IMR-90 (cell line): ENCODE measurements around the gene CREG2. TPM values are rescaled to one million over a fixed set of nuclear protein-coding genes. Genes with fewer than 3 reads are reported as not detected.

Experiments used
- ATAC-seq: fragments of 200-7000 bp; cut with Tn5 transposase; 2 replicates; pipeline ENCODE4 v1.9.1; 2020; ENCODE audit warnings: low read depth, mild to moderate bottlenecking, moderate library complexity
- BruUV-seq: library from RNA; stranded (reverse); fragments of 400-500 nt; replicated peaks from 2 replicates; lab custom pipeline; 2021; lab: Mats Ljungman, UMichigan
- CTCF ChIA-PET: fragments of 300-600 bp; formaldehyde crosslinking; extraction: SDS; loops from one replicate; lab custom pipeline; 2021; ENCODE audit warnings: antibody characterized with exemption; lab: Yijun Ruan, JAX
- POLR2A ChIA-PET: fragments of 300-600 bp; sonication (Branson Sonifier 250); formaldehyde crosslinking; loops from one replicate; lab custom pipeline; 2022; ENCODE audit warnings: antibody characterized with exemption; ENCODE audit not compliant: unreplicated experiment; lab: Charles Lee
- DNase-seq: peaks from one replicate; pipeline ENCODE4 v3.0.0; 2013
- H2AFZ ChIP-seq: replicated peaks from 2 replicates; pipeline ENCODE3; 2013; ENCODE audit warnings: low read length, mild to moderate bottlenecking; ENCODE audit not compliant: poor library complexity
- H2AK5ac ChIP-seq: 2 replicates; pipeline ENCODE4 v1.6.1; 2013; ENCODE audit warnings: low read depth, low read length, inconsistent platforms
- H2AK9ac ChIP-seq: replicated peaks from 2 replicates; pipeline ENCODE3; 2013; ENCODE audit warnings: mild to moderate bottlenecking, low read depth, low read length, moderate library complexity; ENCODE audit not compliant: poor library complexity
- H2BK120ac ChIP-seq: 2 replicates; pipeline ENCODE4 v1.6.1; 2013; ENCODE audit warnings: low read depth, low read length, inconsistent platforms
- H2BK15ac ChIP-seq: 3 replicates; pipeline ENCODE4 v1.6.1; 2013; ENCODE audit warnings: low read depth, low read length, inconsistent platforms
- H2BK20ac ChIP-seq: 2 replicates; pipeline ENCODE4 v1.6.1; 2013; ENCODE audit warnings: low read depth, mild to moderate bottlenecking, inconsistent platforms, low read length, moderate library complexity
- H2BK5ac ChIP-seq: 2 replicates; pipeline ENCODE4 v1.6.1; 2013; ENCODE audit warnings: mild to moderate bottlenecking, low read depth, low read length, inconsistent platforms; ENCODE audit not compliant: poor library complexity, severe bottlenecking
- H3K14ac ChIP-seq: replicated peaks from 2 replicates; pipeline ENCODE4 v1.6.1; 2013; ENCODE audit warnings: low read depth, low read length, inconsistent platforms
- H3K18ac ChIP-seq: 2 replicates; pipeline ENCODE4 v1.6.1; 2013; ENCODE audit warnings: low read depth, low read length, control low read depth
- H3K23ac ChIP-seq: 2 replicates; pipeline ENCODE4 v1.6.1; 2013; ENCODE audit warnings: low read depth, low read length, inconsistent platforms
- H3K27ac ChIP-seq: 2 replicates; pipeline ENCODE4 v1.5.1; 2013; ENCODE audit warnings: mild to moderate bottlenecking, control low read depth, low read length; ENCODE audit not compliant: insufficient read depth
- H3K27me3 ChIP-seq: 2 replicates; pipeline ENCODE4 v1.6.1; 2013; ENCODE audit warnings: low read length; ENCODE audit not compliant: control insufficient read depth, insufficient read depth
- H3K36me3 ChIP-seq: 2 replicates; pipeline ENCODE4 v1.6.1; 2013; ENCODE audit warnings: low read length, mixed read lengths; ENCODE audit not compliant: control insufficient read depth, insufficient read depth
- H3K4ac ChIP-seq: 2 replicates; pipeline ENCODE4 v1.6.1; 2013; ENCODE audit warnings: low read depth, low read length, inconsistent platforms
- H3K4me1 ChIP-seq: 2 replicates; pipeline ENCODE4 v1.6.1; 2013; ENCODE audit warnings: low read length, mixed read lengths; ENCODE audit not compliant: control insufficient read depth, insufficient read depth
- H3K4me2 ChIP-seq: 2 replicates; pipeline ENCODE4 v1.6.1; 2013; ENCODE audit warnings: low read depth, mild to moderate bottlenecking, control low read depth, low read length, moderate library complexity
- H3K4me3 ChIP-seq: 2 replicates; pipeline ENCODE4 v1.5.1; 2013; ENCODE audit warnings: low read depth, mild to moderate bottlenecking, control low read depth, low read length, moderate library complexity; ENCODE audit not compliant: insufficient read depth
- H3K56ac ChIP-seq: 2 replicates; pipeline ENCODE4 v1.6.1; 2013; ENCODE audit warnings: low read length, inconsistent platforms; ENCODE audit not compliant: insufficient read depth; ENCODE audit errors: extremely low read depth
- H3K79me1 ChIP-seq, 2 experiments: 2 replicates each; pipeline ENCODE4 v1.6.1; 2013; ENCODE audit warnings: low read length in 2 of 2, inconsistent platforms in 1 of 2, low read depth in 1 of 2
- H3K9ac ChIP-seq: 2 replicates; pipeline ENCODE4 v1.6.1; 2013; ENCODE audit warnings: low read depth, low read length, control low read depth
- H3K9me1 ChIP-seq: 2 replicates; pipeline ENCODE4 v1.6.1; 2013; ENCODE audit warnings: low read length, inconsistent platforms; ENCODE audit not compliant: insufficient read depth
- H3K9me3 ChIP-seq: 2 replicates; pipeline ENCODE4 v1.6.1; 2013; ENCODE audit warnings: low read length; ENCODE audit not compliant: control insufficient read depth, insufficient read depth
- H4K20me1 ChIP-seq: 2 replicates; pipeline ENCODE4 v1.6.1; 2013; ENCODE audit warnings: low read length, inconsistent platforms; ENCODE audit not compliant: insufficient read depth
- H4K5ac ChIP-seq: 2 replicates; pipeline ENCODE4 v1.6.1; 2013; ENCODE audit warnings: mild to moderate bottlenecking, low read depth, low read length, control low read depth
- H4K8ac ChIP-seq, 2 experiments: 2 replicates each; pipeline ENCODE4 v1.6.1; 2013; ENCODE audit warnings: low read depth in 2 of 2, low read length in 2 of 2, control low read depth in 1 of 2, inconsistent platforms in 1 of 2
- H4K91ac ChIP-seq: 2 replicates; pipeline ENCODE4 v1.6.1; 2013; ENCODE audit warnings: low read depth, low read length, inconsistent platforms; ENCODE audit not compliant: insufficient read depth
- RCOR1 ChIP-seq: IDR thresholded peaks from 2 replicates; pipeline ENCODE4 v1.6.1; 2012; ENCODE audit warnings: mild to moderate bottlenecking, low read length, improper control_type of control experiment; ENCODE audit not compliant: insufficient replicate concordance
- WGBS, 2 experiments: methylation state at CpG; one replicate each; pipeline versions ENCODE4 v1.1.5 to v1.1.7; 2013; ENCODE audit warnings: missing lambda C conversion rate in 2 of 2; ENCODE audit not compliant: insufficient read length in 1 of 2; ENCODE audit errors: extremely low coverage in 2 of 2; 5-methylcytosine and 5-hydroxymethylcytosine counted together
- dilution Hi-C: fragments of 300-500 bp; cut with HindIII; formaldehyde crosslinking; loops from one replicate; pipeline ENCODE4 v1.14.3; 2018; ENCODE audit warnings: low sequenced_read_pairs; ENCODE audit not compliant: unreplicated experiment
- in situ Hi-C: fragments of 300-500 bp; cut with MboI; formaldehyde crosslinking; loops from 3 replicates; pipeline ENCODE4 v1.14.3; 2019; ENCODE audit warnings: low sequenced_read_pairs, inconsistent platforms, mixed read lengths
- intact Hi-C: fragments of 100-400 bp; cut with micrococcal nuclease; formaldehyde crosslinking; loops from 2 replicates; pipeline ENCODE4 v1.10.0; 2022
- polyA plus RNA-seq, 3 experiments: library from polyadenylated mRNA; depleted of rRNA; stranded (reverse); fragments of >200 nt; gene quantifications; 2 replicates each; pipeline ENCODE4 v1.2.3, GENCODE V29; 2012; ENCODE audit warnings: low replicate concordance in 1 of 3
- total RNA-seq: library from RNA; depleted of rRNA; stranded (reverse); fragments of >200 nt; gene quantifications from 2 replicates; pipeline ENCODE4 v1.2.3, GENCODE V29; 2012
- TF ChIP-seq, protein P1 (sequence below): conservative IDR thresholded peaks from 2 replicates; pipeline ENCODE4 v1.5.1; 2012; ENCODE audit warnings: mild to moderate bottlenecking, low read depth, low read length, improper control_type of control experiment

CREG2 gene
- total and polyA plus RNA-seq, 2 of the 4 experiments (the other 2 are of a cell fraction), result 0.17 TPM; not detected in 1

DNA sequence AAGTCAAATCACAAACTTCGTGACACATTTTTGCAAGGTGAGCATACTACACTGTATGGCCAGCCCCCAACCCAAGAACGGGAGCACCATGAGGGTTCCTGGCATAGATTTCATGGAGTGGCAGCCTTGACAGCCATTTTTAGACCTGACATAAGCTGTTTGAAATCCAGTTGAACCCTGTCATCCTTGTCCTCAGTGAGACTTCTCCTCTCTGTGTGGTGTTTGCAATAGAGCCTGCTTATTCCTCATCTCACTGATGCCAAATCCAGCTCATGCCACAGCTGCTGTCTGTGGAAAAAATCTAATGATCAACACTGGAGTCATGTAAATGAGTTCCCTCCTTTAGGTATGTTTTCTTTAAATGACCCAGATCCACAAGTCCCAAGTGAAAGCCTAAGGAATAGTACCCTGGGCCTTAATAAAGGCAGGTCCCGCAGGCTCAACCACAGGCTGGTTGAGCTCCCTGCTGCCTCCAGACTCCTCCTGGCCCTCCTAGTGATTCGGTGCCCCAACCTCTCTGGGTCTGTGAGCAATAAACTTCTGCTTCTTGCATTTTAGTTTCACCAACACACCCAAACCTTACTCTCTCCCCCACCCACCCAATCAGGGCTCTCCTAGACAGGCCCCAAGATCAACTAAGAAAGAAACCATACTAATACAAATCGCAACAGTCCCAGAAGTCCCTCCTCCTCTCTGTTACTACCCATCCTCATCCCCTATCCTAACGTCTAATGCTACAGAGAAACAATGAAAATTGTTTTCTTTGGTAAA, 8.4 kb upstream of the CREG2 start:
- peak overlapping the region; percentile 91 for H2BK5ac ChIP-seq
- peaks cover 8% of the 10 kb centered on the region for H3K4me1 ChIP-seq
- no peak overlapping the region for H3K4me3 ChIP-seq
- peak overlapping the region; percentile 77 for H3K4me2 ChIP-seq
- peak overlapping the region in 1 of 2 experiments; percentile 33; a peak in 2 of 4 replicates for H4K8ac ChIP-seq
- H4K5ac ChIP-seq, result peak overlapping the region; percentile 54; the same call in 1 of the 2 replicates
- H3K27me3 ChIP-seq, result no peaks in the 10 kb centered on the region
- in situ Hi-C loops (no loop called here), intact Hi-C loops (no loop called here), dilution Hi-C loops (no loop called here)
- H3K79me1 ChIP-seq, result peaks cover 0 to 7% of the 10 kb centered on the region in 2 experiments; a peak in 1 of 4 replicates
- H3K36me3 ChIP-seq, result no peaks in the 10 kb centered on the region
- ChIA-PET CTCF (interaction anchor here (0.5 to 2.1 kb wide), 2 partner anchors 9 to 33 kb away, joined by 3 to 8 read pairs; partner anchors contain the start of gene CREG2), POLR2A (interaction anchor here (0.5 kb wide), 1 partner anchor 301 kb away, joined by 3 read pairs; no protein-coding TSS in a partner anchor)
- H3K23ac ChIP-seq, result peak overlapping the region; percentile 21; the same call in 1 of the 2 replicates
- peak; percentile 68 for ATAC-seq
- H3K14ac ChIP-seq, result peak overlapping the region; percentile 5
- peak overlapping the region; percentile 6 for H2AK9ac ChIP-seq
- H2BK15ac ChIP-seq, result peak overlapping the region; percentile 1; the same call in 1 of the 3 replicates
- peak overlapping the region; percentile 10; the same call in 1 of the 2 replicates for H4K91ac ChIP-seq
- H3K9me3 ChIP-seq, result no peaks in the 10 kb centered on the region
- H2AK5ac ChIP-seq, result peak overlapping the region; percentile 22; the same call in 1 of the 2 replicates
- peak overlapping the region; percentile 38 for H3K4ac ChIP-seq
- peaks cover 8% of the 10 kb centered on the region; the same call in 1 of the 2 replicates for H3K9me1 ChIP-seq
- peak overlapping the region; percentile 38 for H2BK120ac ChIP-seq
- DNase-seq, result peak; percentile 17
- WGBS, 2 experiments, result 86% methylated on average over 1 of the region's 6 CpGs; no CpG with 5 or more reads in 1 of the 2 experiments
- TF ChIP-seq, protein P1, sequence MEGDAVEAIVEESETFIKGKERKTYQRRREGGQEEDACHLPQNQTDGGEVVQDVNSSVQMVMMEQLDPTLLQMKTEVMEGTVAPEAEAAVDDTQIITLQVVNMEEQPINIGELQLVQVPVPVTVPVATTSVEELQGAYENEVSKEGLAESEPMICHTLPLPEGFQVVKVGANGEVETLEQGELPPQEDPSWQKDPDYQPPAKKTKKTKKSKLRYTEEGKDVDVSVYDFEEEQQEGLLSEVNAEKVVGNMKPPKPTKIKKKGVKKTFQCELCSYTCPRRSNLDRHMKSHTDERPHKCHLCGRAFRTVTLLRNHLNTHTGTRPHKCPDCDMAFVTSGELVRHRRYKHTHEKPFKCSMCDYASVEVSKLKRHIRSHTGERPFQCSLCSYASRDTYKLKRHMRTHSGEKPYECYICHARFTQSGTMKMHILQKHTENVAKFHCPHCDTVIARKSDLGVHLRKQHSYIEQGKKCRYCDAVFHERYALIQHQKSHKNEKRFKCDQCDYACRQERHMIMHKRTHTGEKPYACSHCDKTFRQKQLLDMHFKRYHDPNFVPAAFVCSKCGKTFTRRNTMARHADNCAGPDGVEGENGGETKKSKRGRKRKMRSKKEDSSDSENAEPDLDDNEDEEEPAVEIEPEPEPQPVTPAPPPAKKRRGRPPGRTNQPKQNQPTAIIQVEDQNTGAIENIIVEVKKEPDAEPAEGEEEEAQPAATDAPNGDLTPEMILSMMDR, result no peak
- no peak for TF ChIP-seq RCOR1
- BruUV-seq, result no TSS peak
- peak overlapping the region; percentile 47 for H3K27ac ChIP-seq
- H2BK20ac ChIP-seq, result peak overlapping the region; percentile 22
- peak overlapping the region; percentile 29; the same call in 1 of the 2 replicates for H3K18ac ChIP-seq
- peak overlapping the region; percentile 29 for H2AFZ ChIP-seq
- H3K56ac ChIP-seq, result no peak overlapping the region; the same call in 1 of the 2 replicates
- no peaks in the 10 kb centered on the region for H4K20me1 ChIP-seq
- no peak overlapping the region for H3K9ac ChIP-seq
